ENCODE results near the gene PPP1R14D. TPM values are rescaled to one million over a fixed set of nuclear protein-coding genes. Genes with fewer than 3 reads are reported as not detected.

The PPP1R14D gene
- total RNA-seq, 1 experiment from 2014 or later: not detected

GRCh38 chr15:40772014-40772413 is 56.5 kb downstream of the PPP1R14D start:
- H3K27me3 ChIP-seq (ENCODE audit: insufficient read depth, low read length): no peaks in the 10 kb centered on the region
- peaks cover 4 to 9% of the 10 kb centered on the region in 2 experiments; a peak in 2 of 4 replicates for H3K36me3 ChIP-seq (ENCODE audit: control insufficient read depth in 1 of 2, insufficient read depth in 2 of 2, low read length in 2 of 2)
- H3K4me2 ChIP-seq (ENCODE audit: low read length): no peak overlapping the region
- H3K27ac ChIP-seq (ENCODE audit: low read depth, low read length): no peak overlapping the region
- no peaks in the 10 kb centered on the region for H4K20me1 ChIP-seq (ENCODE audit: insufficient read depth)
- BruUV-seq (replicated peaks): no TSS peak
- H3K9me3 ChIP-seq (ENCODE audit: control insufficient read depth in 1 of 2, insufficient read depth in 1 of 2, low read depth in 1 of 2, low read length in 2 of 2): no peaks in the 10 kb centered on the region
- H3K4me3 ChIP-seq (replicated peaks in 1 of 2; ENCODE audit: low read depth in 1 of 2, low read length in 2 of 2): no peak overlapping the region
- RAD21 ChIA-PET (ENCODE audit: low non-redundant PET in 1 of 2, low total read pairs in 2 of 2, uncharacterized antibody in 2 of 2, unreplicated experiment in 2 of 2): no interaction called here
- TF ChIP-seq EZH2phosphoT487 (IDR thresholded peaks at IDR 0.05; ENCODE audit: borderline replicate concordance): no peak
- no peak for TF ChIP-seq ZFX (IDR thresholded peaks at IDR 0.05)
- no peak for TF ChIP-seq MAX (IDR thresholded peaks at IDR 0.05)
- TF ChIP-seq SP1 (IDR thresholded peaks at IDR 0.05; ENCODE audit: low read depth): no peak
- TF ChIP-seq REST (IDR thresholded peaks at IDR 0.05; ENCODE audit: low read depth): no peak
- TF ChIP-seq CBX3 (IDR thresholded peaks at IDR 0.05; ENCODE audit: low read depth): no peak
- no peak for TF ChIP-seq ZNF274 (IDR thresholded peaks at IDR 0.05; ENCODE audit: low read depth, low read length)
- TF ChIP-seq ZBTB33 (IDR thresholded peaks at IDR 0.05; ENCODE audit: extremely low read depth, insufficient replicate concordance, low read length): no peak
- TF ChIP-seq FOSL1 (IDR thresholded peaks at IDR 0.05; ENCODE audit: low read depth): no peak
- TF ChIP-seq YY1 (IDR thresholded peaks at IDR 0.05; ENCODE audit: extremely low read depth, insufficient replicate concordance, low read depth, low read length): no peak
- no peak for TF ChIP-seq SRF (IDR thresholded peaks at IDR 0.05; ENCODE audit: low read depth)
- no peak for TF ChIP-seq RAD21 (IDR thresholded peaks at IDR 0.05; ENCODE audit: low read depth)
- no peak overlapping the region for H3K9ac ChIP-seq (ENCODE audit: low read length)
- CTCF ChIA-PET: interaction anchor here (1.4 kb wide), 1 partner anchor 10 kb away, joined by 3 read pairs; no protein-coding TSS in a partner anchor
- POLR2A ChIA-PET: no interaction called here
- intact Hi-C loops (cut with micrococcal nuclease): no loop called here
- no peaks in the 10 kb centered on the region for H3K9me2 ChIP-seq (ENCODE audit: insufficient read depth)
- H3K4me1 ChIP-seq (ENCODE audit: control insufficient read depth in 1 of 2, insufficient read depth in 2 of 2, low read length in 2 of 2): peaks cover 9 to 40% of the 10 kb centered on the region in 2 experiments
- H3K79me2 ChIP-seq (ENCODE audit: insufficient read depth, low read length): no peaks in the 10 kb centered on the region
- ATAC-seq (no peak), DNase-seq (ENCODE audit: low read depth, low spot score) (no peak)
- no peak overlapping the region for H2AFZ ChIP-seq (ENCODE audit: low read depth, low read length, poor library complexity, severe bottlenecking)

All from HCT116 (cell line).